Measurements from ENCODE around the gene NOTCH1. TPM values are rescaled to one million over a fixed set of nuclear protein-coding genes. Genes with fewer than 3 reads are reported as not detected.
"Not testable (repeated sequence)": the region's sequence is repeated elsewhere in the genome, so short reads cannot be mapped to it uniquely, and the experiment has no call there.

Gene NOTCH1
- total RNA-seq, 4 donors from 2014 or later = 38.2 to 95.7 (median 53.8) TPM

GRCh38 chr9:136563646-136564325, 17.9 kb upstream of the NOTCH1 start:
- Histone ChIP-seq H3K27me3 (no peaks in the 10 kb centered on the region), H3K4me1 (peaks cover 0 to 47% (median 15%) of the 10 kb centered on the region in 4 donors), H3K9me3 (peaks cover 0 to 9% (median 0%) of the 10 kb centered on the region in 4 donors), H3K36me3 (no peaks in the 10 kb centered on the region), H3K4me3 (no peak overlapping the region), H3K27ac (peak overlapping the region in 3 of 4 donors; percentile 52 to 67 (median 65))
- no peak for DNase-seq
- TF ChIP-seq POLR2A (IDR thresholded peaks at IDR 0.05) = no peak
- TF ChIP-seq CTCF (IDR thresholded peaks at IDR 0.05) = no peak

GRCh38 chr9:136562746-136563495, 17.1 kb upstream of the NOTCH1 start:
- no peak for TF ChIP-seq CTCF (IDR thresholded peaks at IDR 0.05)
- no peak for TF ChIP-seq POLR2A (IDR thresholded peaks at IDR 0.05)
- no peak for DNase-seq
- H3K27me3 ChIP-seq = no peaks in the 10 kb centered on the region
- no peaks in the 10 kb centered on the region for H3K36me3 ChIP-seq
- H3K9me3 ChIP-seq = peaks cover 0 to 9% (median 0%) of the 10 kb centered on the region in 4 donors
- no peak overlapping the region for H3K27ac ChIP-seq
- no peak overlapping the region for H3K4me3 ChIP-seq
- peaks cover 0 to 40% (median 15%) of the 10 kb centered on the region in 4 donors for H3K4me1 ChIP-seq

- no peak for TF ChIP-seq POLR2A (IDR thresholded peaks at IDR 0.05)
- TF ChIP-seq CTCF (IDR thresholded peaks at IDR 0.05) = no peak
- Histone ChIP-seq H3K27ac (no peak overlapping the region), H3K4me1 (peaks cover 0 to 33% (median 15%) of the 10 kb centered on the region in 4 donors), H3K9me3 (peaks cover 0 to 9% (median 0%) of the 10 kb centered on the region in 4 donors), H3K36me3 (no peaks in the 10 kb centered on the region), H3K4me3 (no peak overlapping the region), H3K27me3 (no peaks in the 10 kb centered on the region)
- DNase-seq = no peak
Measured at GRCh38 chr9:136561779-136562178, 15.9 kb upstream of the NOTCH1 start.

GRCh38 chr9:136560586-136560985, 14.7 kb upstream of the NOTCH1 start:
- H3K4me1 ChIP-seq = peaks cover 0 to 30% (median 15%) of the 10 kb centered on the region in 4 donors
- no peak overlapping the region for H3K27ac ChIP-seq
- H3K9me3 ChIP-seq = peaks cover 0 to 9% (median 0%) of the 10 kb centered on the region in 4 donors
- TF ChIP-seq CTCF (IDR thresholded peaks at IDR 0.05) = no peak
- no peaks in the 10 kb centered on the region for H3K36me3 ChIP-seq
- no peak for DNase-seq
- H3K27me3 ChIP-seq = no peaks in the 10 kb centered on the region
- H3K4me3 ChIP-seq = no peak overlapping the region

GRCh38 chr9:136559371-136559770, 13.5 kb upstream of the NOTCH1 start:
- DNase-seq, H3K27ac ChIP-seq, H3K9me3 ChIP-seq, H3K27me3 ChIP-seq, H3K36me3 ChIP-seq, H3K4me3 ChIP-seq: not testable (repeated sequence)
- peaks cover 0 to 19% (median 11%) of the 10 kb centered on the region in 4 donors for H3K4me1 ChIP-seq

- not testable (repeated sequence) for H3K27me3 ChIP-seq, H3K9me3 ChIP-seq, H3K4me3 ChIP-seq, H3K36me3 ChIP-seq, H3K27ac ChIP-seq, DNase-seq
- peaks cover 0 to 14% (median 5%) of the 10 kb centered on the region in 4 donors for H3K4me1 ChIP-seq
Measured at GRCh38 chr9:136558846-136559245, 13.0 kb upstream of the NOTCH1 start.

Measured in Peyer's patch (tissue), 4 donors.